BLaER1 treated with 17β-estradiol and CSF1 and Interleukin-3, amounts not matched to agents 10 nM and 100 nM (cell line): ENCODE data around the gene LRRN2.
"Not testable (repeated sequence)": the region's sequence is repeated elsewhere in the genome, so short reads cannot be mapped to it uniquely, and the experiment has no call there.

Experiments used
- H3K27ac ChIP-seq, 11 experiments: shearing (Covaris generic); formaldehyde crosslinking; 2 replicates each; pipeline ENCODE4 v1.8.1; 2022
- H3K27me3 ChIP-seq, 11 experiments: shearing (Covaris generic); formaldehyde crosslinking; 2 replicates each; pipeline ENCODE4 v1.8.1; 2022
- H3K36me3 ChIP-seq, 11 experiments: shearing (Covaris generic); formaldehyde crosslinking; 2 replicates each; pipeline ENCODE4 v1.8.1; 2022
- H3K4me1 ChIP-seq, 10 experiments: shearing (Covaris generic); formaldehyde crosslinking; 2 replicates each; pipeline ENCODE4 v1.8.1; 2022
- H3K4me2 ChIP-seq, 11 experiments: shearing (Covaris generic); formaldehyde crosslinking; 2 replicates each; pipeline ENCODE4 v1.8.1; 2022
- H3K4me3 ChIP-seq, 10 experiments: shearing (Covaris generic); formaldehyde crosslinking; 2 replicates each; pipeline ENCODE4 v1.8.1; 2022
- H3K9ac ChIP-seq, 11 experiments: shearing (Covaris generic); formaldehyde crosslinking; 2 replicates each; pipeline ENCODE4 v1.8.1; 2022
- H3K9me3 ChIP-seq, 11 experiments: shearing (Covaris generic); formaldehyde crosslinking; replicated peaks in 1 of 11; 2 replicates each; pipeline ENCODE4 v1.8.1; 2022
- H4K20me1 ChIP-seq, 11 experiments: shearing (Covaris generic); formaldehyde crosslinking; 2 replicates each; pipeline ENCODE4 v1.8.1; 2022
- Cebpa-rat ChIP-seq, 11 experiments: shearing (Covaris generic); IDR thresholded peaks; 2 replicates each; pipeline ENCODE4 v1.8.1; 2022

Gene LRRN2

GRCh38 chr1:204701229-204701628 is 15.7 kb upstream of the LRRN2 start:
- no peaks in the 10 kb centered on the region for H3K9me3 ChIP-seq
- H3K4me3 ChIP-seq = no peak overlapping the region
- H3K4me2 ChIP-seq = no peak overlapping the region
- H3K36me3 ChIP-seq = no peaks in the 10 kb centered on the region
- H3K27ac ChIP-seq = no peak overlapping the region
- no peaks in the 10 kb centered on the region for H3K27me3 ChIP-seq
- H3K4me1 ChIP-seq = peaks cover 26 to 62% (median 58%) of the 10 kb centered on the region in 10 experiments
- no peak overlapping the region for H3K9ac ChIP-seq
- no peaks in the 10 kb centered on the region for H4K20me1 ChIP-seq
- no peak for TF ChIP-seq Cebpa-rat (IDR thresholded peaks at IDR 0.05)

GRCh38 chr1:204697893-204698292 is 12.4 kb upstream of the LRRN2 start:
- Histone ChIP-seq H3K4me2 (peak overlapping the region in 9 of 11 experiments; percentile 5 to 65 (median 57); a peak in 16 of 22 replicates), H3K9ac (no peak overlapping the region), H3K27ac (peak overlapping the region in 2 of 11 experiments; percentile 9 to 24; a peak in 2 of 22 replicates), H3K36me3 (no peaks in the 10 kb centered on the region), H3K9me3 (no peaks in the 10 kb centered on the region), H4K20me1 (no peaks in the 10 kb centered on the region), H3K4me1 (peaks cover 16 to 52% (median 43%) of the 10 kb centered on the region in 10 experiments), H3K4me3 (no peak overlapping the region), H3K27me3 (no peaks in the 10 kb centered on the region)
- TF ChIP-seq Cebpa-rat (IDR thresholded peaks at IDR 0.05) = no peak

GRCh38 chr1:204696606-204697005 is 11.1 kb upstream of the LRRN2 start:
- Histone ChIP-seq H3K4me3 (no peak overlapping the region), H3K27me3 (no peaks in the 10 kb centered on the region), H4K20me1 (no peaks in the 10 kb centered on the region), H3K9me3 (no peaks in the 10 kb centered on the region), H3K36me3 (no peaks in the 10 kb centered on the region), H3K27ac (no peak overlapping the region), H3K4me2 (no peak overlapping the region), H3K9ac (no peak overlapping the region), H3K4me1 (peaks cover 23 to 60% (median 54%) of the 10 kb centered on the region in 10 experiments)
- TF ChIP-seq Cebpa-rat (IDR thresholded peaks at IDR 0.05) = no peak

GRCh38 chr1:204695692-204696091 is 10.2 kb upstream of the LRRN2 start:
- Histone ChIP-seq H3K9me3 (no peaks in the 10 kb centered on the region), H4K20me1 (no peaks in the 10 kb centered on the region), H3K9ac (no peak overlapping the region), H3K27me3 (no peaks in the 10 kb centered on the region), H3K27ac (no peak overlapping the region), H3K4me3 (no peak overlapping the region), H3K36me3 (no peaks in the 10 kb centered on the region), H3K4me2 (peak overlapping the region in 1 of 11 experiments; percentile 25; a peak in 1 of 22 replicates), H3K4me1 (peaks cover 29 to 69% (median 63%) of the 10 kb centered on the region in 10 experiments)
- TF ChIP-seq Cebpa-rat (IDR thresholded peaks at IDR 0.05) = no peak

GRCh38 chr1:204694145-204694544 is 8.6 kb upstream of the LRRN2 start:
- Histone ChIP-seq H3K4me2 (peak overlapping the region in 10 of 11 experiments; percentile 4 to 85 (median 60); a peak in 19 of 22 replicates), H3K27ac (peak overlapping the region in 1 of 11 experiments; percentile 2; a peak in 1 of 22 replicates), H3K9ac (no peak overlapping the region), H3K9me3 (no peaks in the 10 kb centered on the region), H3K4me3 (no peak overlapping the region), H3K36me3 (no peaks in the 10 kb centered on the region), H3K27me3 (no peaks in the 10 kb centered on the region), H3K4me1 (peaks cover 29 to 71% (median 62%) of the 10 kb centered on the region in 10 experiments), H4K20me1 (no peaks in the 10 kb centered on the region)
- TF ChIP-seq Cebpa-rat (IDR thresholded peaks at IDR 0.05) = no peak

- Histone ChIP-seq H3K9me3 (no peaks in the 10 kb centered on the region), H4K20me1 (no peaks in the 10 kb centered on the region), H3K4me2 (peak overlapping the region; percentile 51 to 85 (median 66); a peak in 21 of 22 replicates), H3K36me3 (no peaks in the 10 kb centered on the region), H3K9ac (no peak overlapping the region), H3K27ac (peak overlapping the region in 3 of 11 experiments; percentile 32 to 67 (median 66); a peak in 2 of 22 replicates), H3K27me3 (no peaks in the 10 kb centered on the region), H3K4me3 (no peak overlapping the region), H3K4me1 (peaks cover 29 to 58% (median 50%) of the 10 kb centered on the region in 10 experiments)
- no peak for TF ChIP-seq Cebpa-rat (IDR thresholded peaks at IDR 0.05)
Measured at GRCh38 chr1:204692841-204693356, 7.4 kb upstream of the LRRN2 start.

- H3K27me3 ChIP-seq = no peaks in the 10 kb centered on the region
- TF ChIP-seq Cebpa-rat (IDR thresholded peaks at IDR 0.05) = no peak
- H3K4me2 ChIP-seq = peak overlapping the region; percentile 51 to 85 (median 66); a peak in 20 of 22 replicates
Measured at GRCh38 chr1:204692325-204692840, 6.8 kb upstream of the LRRN2 start.

GRCh38 chr1:204691328-204691730 is 5.8 kb upstream of the LRRN2 start:
- not testable (repeated sequence) for H3K4me3 ChIP-seq, H3K27me3 ChIP-seq, H4K20me1 ChIP-seq, H3K9me3 ChIP-seq, H3K36me3 ChIP-seq
- Histone ChIP-seq H3K27ac (peak overlapping the region in 7 of 11 experiments; percentile 21 to 67 (median 45); a peak in 13 of 22 replicates), H3K9ac (peak overlapping the region in 2 of 11 experiments; percentile 35 to 38; a peak in 4 of 22 replicates), H3K4me1 (peaks cover 29 to 56% (median 44%) of the 10 kb centered on the region in 10 experiments), H3K4me2 (peak overlapping the region; percentile 6 to 85 (median 65); a peak in 21 of 22 replicates)

More at GRCh38 chr1:204692325-204692840, 6.8 kb upstream of the LRRN2 start:
- peak overlapping the region in 4 of 11 experiments; percentile 32 to 67 (median 56); a peak in 7 of 22 replicates for H3K27ac ChIP-seq
- peaks cover 29 to 53% (median 45%) of the 10 kb centered on the region in 10 experiments for H3K4me1 ChIP-seq
- H4K20me1 ChIP-seq = no peaks in the 10 kb centered on the region
- H3K9me3 ChIP-seq = no peaks in the 10 kb centered on the region
- no peak overlapping the region for H3K4me3 ChIP-seq
- peak overlapping the region in 3 of 11 experiments; percentile 17 to 38 (median 22); a peak in 2 of 22 replicates for H3K9ac ChIP-seq
- H3K36me3 ChIP-seq = no peaks in the 10 kb centered on the region

- no peak overlapping the region for H3K4me2 ChIP-seq
- H3K27ac ChIP-seq = no peak overlapping the region
- H3K4me3 ChIP-seq = no peak overlapping the region
- no peaks in the 10 kb centered on the region for H3K9me3 ChIP-seq
- H3K27me3 ChIP-seq = peaks cover 0 to 13% (median 0%) of the 10 kb centered on the region in 11 experiments; a peak in 4 of 22 replicates
- peaks cover 36 to 57% (median 50%) of the 10 kb centered on the region in 10 experiments for H3K4me1 ChIP-seq
- TF ChIP-seq Cebpa-rat (IDR thresholded peaks at IDR 0.05) = no peak
- no peaks in the 10 kb centered on the region for H3K36me3 ChIP-seq
- peaks cover 0 to 7% (median 0%) of the 10 kb centered on the region in 11 experiments; a peak in 6 of 22 replicates for H4K20me1 ChIP-seq
- no peak overlapping the region for H3K9ac ChIP-seq
Measured at GRCh38 chr1:204688776-204689175, 3.2 kb upstream of the LRRN2 start.
